Upper lobe of left lung (tissue), 4 donors: ENCODE measurements around the gene LRP1B.

Experiments used
- POLR2A ChIP-seq, 4 donors: fragments of 450-650 bp; IDR thresholded peaks; one replicate each; pipeline ENCODE4 v1.5.1; 2016 to 2017; ENCODE audit warnings: antibody characterized with exemption in 4 of 4, mild to moderate bottlenecking in 2 of 4
- TF ChIP-seq, protein P1 (sequence below), 6 experiments: fragments of 450-650 bp in 4 of 6; fragments of 200-600 bp in 2 of 6; sonication (generic) in 2 of 6; IDR thresholded peaks; one replicate each; pipeline ENCODE4 v1.5.1; 2016 to 2019; ENCODE audit warnings: antibody characterized with exemption in 6 of 6

- TF ChIP-seq POLR2A (IDR thresholded peaks at IDR 0.05), result no peak
- TF ChIP-seq, protein P1, sequence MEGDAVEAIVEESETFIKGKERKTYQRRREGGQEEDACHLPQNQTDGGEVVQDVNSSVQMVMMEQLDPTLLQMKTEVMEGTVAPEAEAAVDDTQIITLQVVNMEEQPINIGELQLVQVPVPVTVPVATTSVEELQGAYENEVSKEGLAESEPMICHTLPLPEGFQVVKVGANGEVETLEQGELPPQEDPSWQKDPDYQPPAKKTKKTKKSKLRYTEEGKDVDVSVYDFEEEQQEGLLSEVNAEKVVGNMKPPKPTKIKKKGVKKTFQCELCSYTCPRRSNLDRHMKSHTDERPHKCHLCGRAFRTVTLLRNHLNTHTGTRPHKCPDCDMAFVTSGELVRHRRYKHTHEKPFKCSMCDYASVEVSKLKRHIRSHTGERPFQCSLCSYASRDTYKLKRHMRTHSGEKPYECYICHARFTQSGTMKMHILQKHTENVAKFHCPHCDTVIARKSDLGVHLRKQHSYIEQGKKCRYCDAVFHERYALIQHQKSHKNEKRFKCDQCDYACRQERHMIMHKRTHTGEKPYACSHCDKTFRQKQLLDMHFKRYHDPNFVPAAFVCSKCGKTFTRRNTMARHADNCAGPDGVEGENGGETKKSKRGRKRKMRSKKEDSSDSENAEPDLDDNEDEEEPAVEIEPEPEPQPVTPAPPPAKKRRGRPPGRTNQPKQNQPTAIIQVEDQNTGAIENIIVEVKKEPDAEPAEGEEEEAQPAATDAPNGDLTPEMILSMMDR (IDR thresholded peaks at IDR 0.05), result no peak
Measured at GRCh38 chr2:140791802-140792201, 1339.0 kb downstream of the LRP1B start.
